ENCODE results near the gene ACSM5.

DNA sequence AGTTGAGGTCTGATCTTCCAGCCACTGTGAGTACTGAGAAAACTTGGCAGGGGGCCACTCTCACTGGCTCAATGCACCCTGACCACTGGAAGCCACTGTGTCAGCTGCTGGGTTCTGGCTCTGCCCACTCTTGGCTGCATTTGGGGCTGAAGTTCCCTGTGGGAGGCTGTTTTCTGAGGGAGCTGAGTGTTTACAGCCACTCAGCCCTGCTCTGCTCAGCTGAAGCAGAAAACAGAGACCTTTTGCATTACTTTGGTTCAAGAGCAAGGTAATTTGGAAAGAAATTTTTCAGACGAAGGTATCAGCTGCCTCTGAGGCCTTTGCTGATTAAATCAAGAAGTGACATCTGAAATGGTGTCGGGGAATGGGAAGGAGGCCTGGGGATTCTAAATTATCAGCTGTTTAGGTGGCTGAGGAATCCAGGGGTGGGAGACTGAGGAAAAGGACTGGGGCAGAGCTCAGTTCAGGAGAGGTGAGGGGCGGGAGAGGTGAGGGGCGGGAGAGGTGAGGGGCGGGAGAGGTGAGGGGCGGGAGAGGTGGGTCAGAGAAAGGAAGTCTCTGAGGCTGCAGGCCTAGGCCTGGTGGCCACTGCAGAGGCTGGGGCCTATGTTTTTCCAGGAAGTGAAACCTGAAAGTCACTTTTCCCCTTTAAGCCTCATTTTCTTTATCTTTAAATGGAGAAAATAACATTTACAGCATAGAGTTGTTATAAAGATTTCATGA is at the start of gene ACSM5:
- TF ChIP-seq, protein P1, sequence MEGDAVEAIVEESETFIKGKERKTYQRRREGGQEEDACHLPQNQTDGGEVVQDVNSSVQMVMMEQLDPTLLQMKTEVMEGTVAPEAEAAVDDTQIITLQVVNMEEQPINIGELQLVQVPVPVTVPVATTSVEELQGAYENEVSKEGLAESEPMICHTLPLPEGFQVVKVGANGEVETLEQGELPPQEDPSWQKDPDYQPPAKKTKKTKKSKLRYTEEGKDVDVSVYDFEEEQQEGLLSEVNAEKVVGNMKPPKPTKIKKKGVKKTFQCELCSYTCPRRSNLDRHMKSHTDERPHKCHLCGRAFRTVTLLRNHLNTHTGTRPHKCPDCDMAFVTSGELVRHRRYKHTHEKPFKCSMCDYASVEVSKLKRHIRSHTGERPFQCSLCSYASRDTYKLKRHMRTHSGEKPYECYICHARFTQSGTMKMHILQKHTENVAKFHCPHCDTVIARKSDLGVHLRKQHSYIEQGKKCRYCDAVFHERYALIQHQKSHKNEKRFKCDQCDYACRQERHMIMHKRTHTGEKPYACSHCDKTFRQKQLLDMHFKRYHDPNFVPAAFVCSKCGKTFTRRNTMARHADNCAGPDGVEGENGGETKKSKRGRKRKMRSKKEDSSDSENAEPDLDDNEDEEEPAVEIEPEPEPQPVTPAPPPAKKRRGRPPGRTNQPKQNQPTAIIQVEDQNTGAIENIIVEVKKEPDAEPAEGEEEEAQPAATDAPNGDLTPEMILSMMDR (IDR thresholded peaks at IDR 0.05; ENCODE audit: low read depth, low read length, poor library complexity, severe bottlenecking) = no peak
- TF ChIP-seq EZH2phosphoT487 (IDR thresholded peaks at IDR 0.05; ENCODE audit: borderline replicate concordance, low read length) = no peak
